ENCODE data around the gene TUBD1.
"Not testable (repeated sequence)": the region's sequence is repeated elsewhere in the genome, so short reads cannot be mapped to it uniquely, and the experiment has no call there.

Gene TUBD1

GRCh38 chr17:59859444-59860025 is 33.2 kb downstream of the TUBD1 start:
- H3K4me3 ChIP-seq (ENCODE audit: control insufficient read depth, low read depth, low read length) = no peak overlapping the region
- TF ChIP-seq CTCF (IDR thresholded peaks at IDR 0.05; ENCODE audit: control insufficient read depth, insufficient read depth, low read depth, low read length, missing control alignments) = peak; percentile 55
- DNase-seq (ENCODE audit: low read depth) = peak; percentile 33

- H3K4me3 ChIP-seq (ENCODE audit: control insufficient read depth, low read depth, low read length) = no peak overlapping the region
- TF ChIP-seq CTCF (IDR thresholded peaks at IDR 0.05; ENCODE audit: control insufficient read depth, insufficient read depth, low read depth, low read length, missing control alignments) = no peak
- DNase-seq (ENCODE audit: low read depth) = no peak
These were observed 33.8 kb downstream of the TUBD1 start for GRCh38 chr17:59858932-59859331.

- no peak overlapping the region for H3K4me3 ChIP-seq (ENCODE audit: control insufficient read depth, low read depth, low read length)
- no peak for TF ChIP-seq CTCF (IDR thresholded peaks at IDR 0.05; ENCODE audit: control insufficient read depth, insufficient read depth, low read depth, low read length, missing control alignments)
- peak; percentile 20 for DNase-seq (ENCODE audit: low read depth)
These were observed 34.5 kb downstream of the TUBD1 start for GRCh38 chr17:59858167-59858816.

- no peak for TF ChIP-seq CTCF (IDR thresholded peaks at IDR 0.05; ENCODE audit: control insufficient read depth, insufficient read depth, low read depth, low read length, missing control alignments)
- no peak overlapping the region for H3K4me3 ChIP-seq (ENCODE audit: control insufficient read depth, low read depth, low read length)
- DNase-seq (ENCODE audit: low read depth) = no peak
These were observed 35.6 kb downstream of the TUBD1 start for GRCh38 chr17:59856859-59857794.

- DNase-seq (ENCODE audit: low read depth); H3K4me3 ChIP-seq (ENCODE audit: control insufficient read depth, low read depth, low read length): not testable (repeated sequence)
These were observed 38.6 kb downstream of the TUBD1 start for GRCh38 chr17:59853919-59854729.

GRCh38 chr17:59853168-59853918 is 39.4 kb downstream of the TUBD1 start:
- peak; percentile 56 for DNase-seq (ENCODE audit: low read depth)
- H3K4me3 ChIP-seq (ENCODE audit: control insufficient read depth, low read depth, low read length) = no peak overlapping the region
- peak; percentile 41 for TF ChIP-seq CTCF (IDR thresholded peaks at IDR 0.05; ENCODE audit: control insufficient read depth, insufficient read depth, low read depth, low read length, missing control alignments)

GRCh38 chr17:59852847-59853167 is 39.9 kb downstream of the TUBD1 start:
- not testable (repeated sequence) for DNase-seq (ENCODE audit: low read depth); H3K4me3 ChIP-seq (ENCODE audit: control insufficient read depth, low read depth, low read length)

Measured in AG09309 (cell line).